H1 (cell line): Measurements from ENCODE around the gene HLA-DQA1.

Experiments used
- CHD1 ChIP-seq: IDR thresholded peaks from 2 replicates; pipeline ENCODE4 v1.6.1; 2012; ENCODE audit warnings: low read depth, low read length, improper control_type of control experiment
- CTBP2 ChIP-seq: IDR thresholded peaks from 2 replicates; pipeline ENCODE4 v1.7.0; 2011; ENCODE audit warnings: borderline replicate concordance, mild to moderate bottlenecking, moderate library complexity, mixed read lengths, low read length; ENCODE audit not compliant: insufficient read depth, insufficient read length
- EP300 ChIP-seq, 2 experiments: IDR thresholded peaks; 1 replicate in 1 of 2; 2 replicates in 1 of 2; pipeline ENCODE4 v1.6.1; 2011 to 2012; ENCODE audit warnings: low read depth in 2 of 2, low read length in 2 of 2, mild to moderate bottlenecking in 2 of 2, borderline replicate concordance in 1 of 2, inconsistent platforms in 1 of 2, moderate library complexity in 1 of 2
- EZH2 ChIP-seq: fragments of 200-600 bp; sonication (generic); IDR thresholded peaks from 2 replicates; pipeline ENCODE4 v1.7.1; 2012; ENCODE audit warnings: low read depth, mild to moderate bottlenecking, moderate library complexity, low read length, inconsistent platforms; ENCODE audit not compliant: severe bottlenecking
- POLR2A ChIP-seq, 2 experiments: IDR thresholded peaks; 1 replicate in 1 of 2; 2 replicates in 1 of 2; pipeline ENCODE4 v1.6.1; 2011; ENCODE audit warnings: low read depth in 2 of 2, low read length in 2 of 2, mild to moderate bottlenecking in 2 of 2; ENCODE audit errors: control extremely low read depth in 1 of 2
- POLR2AphosphoS5 ChIP-seq: IDR thresholded peaks from 2 replicates; pipeline ENCODE4 v1.6.1; 2011; ENCODE audit warnings: low read depth, low read length
- RAD21 ChIP-seq, 2 experiments: IDR thresholded peaks in 1 of 2; conservative IDR thresholded peaks in 1 of 2; 2 replicates each; pipeline ENCODE4 v1.6.1; 2011; ENCODE audit warnings: low read depth in 2 of 2, low read length in 2 of 2, improper control_type of control experiment in 1 of 2, inconsistent platforms in 1 of 2, mild to moderate bottlenecking in 1 of 2, moderate library complexity in 1 of 2
- RNF2 ChIP-seq: fragments of 200-900, 300-1000 bp; sonication (generic); IDR thresholded peaks from 2 replicates; pipeline ENCODE4 v1.7.1; 2016; ENCODE audit warnings: borderline replicate concordance, low read depth, mild to moderate bottlenecking, antibody characterized with exemption, low read length; ENCODE audit not compliant: poor library complexity, severe bottlenecking; ENCODE audit errors: missing control alignments
- SP1 ChIP-seq: IDR thresholded peaks from 2 replicates; pipeline ENCODE4 v1.6.1; 2011; ENCODE audit warnings: low read depth, low read length
- TAF1 ChIP-seq: IDR thresholded peaks from 2 replicates; pipeline ENCODE4 v1.6.1; 2011; ENCODE audit warnings: mild to moderate bottlenecking, low read depth, low read length
- TF ChIP-seq, protein P1 (sequence below), 3 experiments: IDR thresholded peaks; 1 replicate in 2 of 3; 2 replicates in 1 of 3; pipeline versions ENCODE4 v1.5.1 to v1.6.1; 2011; ENCODE audit warnings: low read length in 3 of 3, mild to moderate bottlenecking in 3 of 3, inconsistent platforms in 2 of 3, low read depth in 1 of 3, moderate library complexity in 1 of 3; ENCODE audit not compliant: insufficient read depth in 1 of 3; ENCODE audit errors: control extremely low read depth in 1 of 3
- TF ChIP-seq, protein P2 (sequence below): IDR thresholded peaks from 2 replicates; pipeline ENCODE4 v1.6.1; 2012; ENCODE audit warnings: low read length, inconsistent platforms
- TF ChIP-seq, protein P3 (sequence below): IDR thresholded peaks from 2 replicates; pipeline ENCODE4 v1.6.1; 2012; ENCODE audit warnings: inconsistent platforms

DNA sequence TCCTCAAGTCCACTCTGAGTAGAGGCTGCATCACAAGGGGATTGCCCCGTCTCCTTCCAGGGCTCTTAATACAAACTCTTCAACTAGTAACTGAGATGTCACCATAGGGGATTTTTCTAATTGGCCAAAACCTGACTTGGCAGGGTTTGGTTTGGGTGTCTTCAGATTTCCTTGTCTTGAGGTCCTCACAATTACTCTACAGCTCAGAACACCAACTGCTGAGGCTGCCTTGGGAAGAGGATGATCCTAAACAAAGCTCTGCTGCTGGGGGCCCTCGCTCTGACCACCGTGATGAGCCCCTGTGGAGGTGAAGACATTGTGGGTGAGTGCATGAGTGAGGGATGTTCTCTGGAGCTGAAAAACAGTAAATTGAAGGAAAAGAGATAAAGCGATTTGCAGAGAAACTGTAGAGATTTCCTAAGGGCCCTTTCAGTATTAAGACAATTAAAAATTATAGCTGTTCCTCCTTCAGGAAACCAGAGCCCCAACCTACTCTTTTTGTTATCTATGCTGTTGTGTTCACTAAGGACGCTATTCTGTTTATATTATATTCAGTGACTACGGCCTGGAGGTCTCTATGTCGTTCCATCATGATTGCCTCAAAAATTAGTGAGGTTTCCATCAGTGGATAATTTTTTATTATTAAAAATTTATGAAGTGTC is at the start of gene HLA-DQA1:
- TF ChIP-seq CHD1 (no peak), EZH2 (no peak), POLR2AphosphoS5 (no peak), CTBP2 (no peak), RAD21 (IDR thresholded peaks at IDR 0.05 in 1 of 2, conservative IDR thresholded peaks at IDR 0.05 in 1 of 2; ENCODE audit: low read depth in 2 of 2, low read length in 2 of 2) (no peak), SP1 (no peak), POLR2A (IDR thresholded peaks at IDR 0.05; ENCODE audit: control extremely low read depth in 1 of 2, low read depth in 2 of 2, low read length in 2 of 2) (no peak), TAF1 (no peak), RNF2 (no peak), EP300 (IDR thresholded peaks at IDR 0.05; ENCODE audit: borderline replicate concordance in 1 of 2, low read depth in 2 of 2, low read length in 2 of 2) (no peak)
- TF ChIP-seq, protein P1, sequence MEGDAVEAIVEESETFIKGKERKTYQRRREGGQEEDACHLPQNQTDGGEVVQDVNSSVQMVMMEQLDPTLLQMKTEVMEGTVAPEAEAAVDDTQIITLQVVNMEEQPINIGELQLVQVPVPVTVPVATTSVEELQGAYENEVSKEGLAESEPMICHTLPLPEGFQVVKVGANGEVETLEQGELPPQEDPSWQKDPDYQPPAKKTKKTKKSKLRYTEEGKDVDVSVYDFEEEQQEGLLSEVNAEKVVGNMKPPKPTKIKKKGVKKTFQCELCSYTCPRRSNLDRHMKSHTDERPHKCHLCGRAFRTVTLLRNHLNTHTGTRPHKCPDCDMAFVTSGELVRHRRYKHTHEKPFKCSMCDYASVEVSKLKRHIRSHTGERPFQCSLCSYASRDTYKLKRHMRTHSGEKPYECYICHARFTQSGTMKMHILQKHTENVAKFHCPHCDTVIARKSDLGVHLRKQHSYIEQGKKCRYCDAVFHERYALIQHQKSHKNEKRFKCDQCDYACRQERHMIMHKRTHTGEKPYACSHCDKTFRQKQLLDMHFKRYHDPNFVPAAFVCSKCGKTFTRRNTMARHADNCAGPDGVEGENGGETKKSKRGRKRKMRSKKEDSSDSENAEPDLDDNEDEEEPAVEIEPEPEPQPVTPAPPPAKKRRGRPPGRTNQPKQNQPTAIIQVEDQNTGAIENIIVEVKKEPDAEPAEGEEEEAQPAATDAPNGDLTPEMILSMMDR (IDR thresholded peaks at IDR 0.05; ENCODE audit: control extremely low read depth in 1 of 3, insufficient read depth in 1 of 3, low read depth in 1 of 3, low read length in 3 of 3): no peak
- TF ChIP-seq, protein P2, sequence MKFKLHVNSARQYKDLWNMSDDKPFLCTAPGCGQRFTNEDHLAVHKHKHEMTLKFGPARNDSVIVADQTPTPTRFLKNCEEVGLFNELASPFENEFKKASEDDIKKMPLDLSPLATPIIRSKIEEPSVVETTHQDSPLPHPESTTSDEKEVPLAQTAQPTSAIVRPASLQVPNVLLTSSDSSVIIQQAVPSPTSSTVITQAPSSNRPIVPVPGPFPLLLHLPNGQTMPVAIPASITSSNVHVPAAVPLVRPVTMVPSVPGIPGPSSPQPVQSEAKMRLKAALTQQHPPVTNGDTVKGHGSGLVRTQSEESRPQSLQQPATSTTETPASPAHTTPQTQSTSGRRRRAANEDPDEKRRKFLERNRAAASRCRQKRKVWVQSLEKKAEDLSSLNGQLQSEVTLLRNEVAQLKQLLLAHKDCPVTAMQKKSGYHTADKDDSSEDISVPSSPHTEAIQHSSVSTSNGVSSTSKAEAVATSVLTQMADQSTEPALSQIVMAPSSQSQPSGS: no peak
- TF ChIP-seq, protein P3, sequence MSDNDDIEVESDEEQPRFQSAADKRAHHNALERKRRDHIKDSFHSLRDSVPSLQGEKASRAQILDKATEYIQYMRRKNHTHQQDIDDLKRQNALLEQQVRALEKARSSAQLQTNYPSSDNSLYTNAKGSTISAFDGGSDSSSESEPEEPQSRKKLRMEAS: no peak
